CD14-positive monocyte (primary cell): Measurements from ENCODE around the gene SAMD3. TPM values are rescaled to one million over a fixed set of nuclear protein-coding genes. Genes with fewer than 3 reads are reported as not detected.

Experiments
- DNase-seq, 3 donors: peaks; one replicate each; pipeline ENCODE4 v3.0.0-alpha.2; 2011 to 2022
- H2AFZ ChIP-seq: 2 replicates; pipeline ENCODE4 v1.6.0; 2012; ENCODE audit warnings: mild to moderate bottlenecking, low read depth, low read length, inconsistent platforms; ENCODE audit not compliant: insufficient read depth, poor library complexity, severe bottlenecking
- H3K27ac ChIP-seq, 2 donors: 1 replicate in 1 of 2; 2 replicates in 1 of 2; pipeline ENCODE4 v1.5.1; 2012 to 2013; ENCODE audit warnings: low read length in 2 of 2, control low read depth in 1 of 2, inconsistent platforms in 1 of 2, low read depth in 1 of 2, mild to moderate bottlenecking in 1 of 2
- H3K27me3 ChIP-seq, 2 donors: one replicate each; pipeline versions ENCODE4 v1.6.0 to v1.6.1; 2011 to 2013; ENCODE audit warnings: low read length in 2 of 2; ENCODE audit not compliant: control insufficient read depth in 2 of 2, insufficient read depth in 2 of 2
- H3K36me3 ChIP-seq, 2 donors: replicated peaks in 1 of 2; 1 replicate in 1 of 2; 2 replicates in 1 of 2; pipeline versions ENCODE4 v1.5.1 to v1.6.1; 2012 to 2013; ENCODE audit warnings: low read length in 2 of 2, control low read depth in 1 of 2, inconsistent platforms in 1 of 2, mild to moderate bottlenecking in 1 of 2; ENCODE audit not compliant: insufficient read depth in 2 of 2, control insufficient read depth in 1 of 2
- H3K4me1 ChIP-seq, 2 donors: 1 replicate in 1 of 2; 2 replicates in 1 of 2; pipeline versions ENCODE4 v1.5.1 to v1.6.1; 2012 to 2013; ENCODE audit warnings: low read length in 2 of 2, control low read depth in 1 of 2, inconsistent platforms in 1 of 2, mild to moderate bottlenecking in 1 of 2, moderate library complexity in 1 of 2; ENCODE audit not compliant: insufficient read depth in 2 of 2, control insufficient read depth in 1 of 2
- H3K4me2 ChIP-seq: replicated peaks from 2 replicates; pipeline ENCODE3; 2012; ENCODE audit warnings: low read length, moderate library complexity, mild to moderate bottlenecking; ENCODE audit not compliant: poor library complexity, severe bottlenecking; ENCODE audit errors: extremely low read depth
- H3K4me3 ChIP-seq, 3 experiments: fragments of 200-600 bp in 1 of 3; sonication (generic) in 1 of 3; replicated peaks in 1 of 3; 1 replicate in 2 of 3; 2 replicates in 1 of 3; pipeline ENCODE4 v1.5.1; 2011 to 2013; ENCODE audit warnings: low read length in 3 of 3, mild to moderate bottlenecking in 3 of 3, control low read depth in 2 of 3, low read depth in 2 of 3, inconsistent platforms in 1 of 3, moderate library complexity in 1 of 3
- H3K79me2 ChIP-seq: 2 replicates; pipeline ENCODE4 v1.6.0; 2012; ENCODE audit warnings: mild to moderate bottlenecking, control low read depth, inconsistent platforms, low read length, moderate library complexity; ENCODE audit not compliant: insufficient read depth
- H3K9ac ChIP-seq: 2 replicates; pipeline ENCODE4 v1.6.0; 2017; ENCODE audit warnings: low read length, mild to moderate bottlenecking; ENCODE audit not compliant: insufficient read depth, poor library complexity, severe bottlenecking
- H3K9me3 ChIP-seq, 2 donors: replicated peaks in 1 of 2; 1 replicate in 1 of 2; 2 replicates in 1 of 2; pipeline versions ENCODE4 v1.5.1 to v1.6.1; 2012 to 2013; ENCODE audit warnings: low read length in 2 of 2, control low read depth in 1 of 2; ENCODE audit not compliant: control insufficient read depth in 1 of 2, insufficient read depth in 1 of 2
- H4K20me1 ChIP-seq: 2 replicates; pipeline ENCODE4 v1.6.0; 2012; ENCODE audit warnings: mild to moderate bottlenecking, low read length, control low read depth, moderate library complexity; ENCODE audit not compliant: insufficient read depth
- H3K27ac Mint-ChIP-seq, 7 donors: one replicate each; pipeline ENCODE4 v1.8.0; 2020; ENCODE audit warnings: mild to moderate bottlenecking in 7 of 7, mixed read lengths in 7 of 7, moderate library complexity in 6 of 7, inconsistent platforms in 2 of 7
- H3K27me3 Mint-ChIP-seq, 3 donors: one replicate each; pipeline ENCODE4 v1.8.0; 2021 to 2022; ENCODE audit warnings: low read depth in 3 of 3, mild to moderate bottlenecking in 3 of 3, mixed read lengths in 3 of 3, moderate library complexity in 3 of 3, inconsistent platforms in 1 of 3
- H3K36me3 Mint-ChIP-seq, 2 donors: one replicate each; pipeline ENCODE4 v1.8.0; 2020; ENCODE audit warnings: mixed read lengths in 2 of 2, inconsistent platforms in 1 of 2, mild to moderate bottlenecking in 1 of 2
- H3K4me1 Mint-ChIP-seq: one replicate; pipeline ENCODE4 v1.8.0; 2020; ENCODE audit warnings: mild to moderate bottlenecking, mixed read lengths
- H3K4me3 Mint-ChIP-seq, 2 donors: one replicate each; pipeline ENCODE4 v1.8.0; 2020; ENCODE audit warnings: mild to moderate bottlenecking in 2 of 2, mixed read lengths in 2 of 2, moderate library complexity in 1 of 2
- H3K9me3 Mint-ChIP-seq, 7 donors: one replicate each; pipeline ENCODE4 v1.8.0; 2020 to 2022; ENCODE audit warnings: mixed read lengths in 7 of 7, mild to moderate bottlenecking in 6 of 7, moderate library complexity in 6 of 7, inconsistent platforms in 2 of 7
- CTCF ChIP-seq: fragments of 200-600 bp; IDR thresholded peaks from one replicate; pipeline ENCODE4 v1.8.0; 2022; ENCODE audit warnings: antibody characterized with exemption, mild to moderate bottlenecking
- WGBS: methylation state at CpG from one replicate; pipeline ENCODE4 v1.1.5; 2013; ENCODE audit warnings: missing lambda C conversion rate; ENCODE audit not compliant: insufficient coverage; 5-methylcytosine and 5-hydroxymethylcytosine counted together
- intact Hi-C, 2 donors: fragments of 100-400 bp; cut with micrococcal nuclease; formaldehyde crosslinking; loops; one replicate each; pipeline versions ENCODE4 v1.15.0 to v1.15.1; 2023
- polyA plus RNA-seq, 3 donors: library from polyadenylated mRNA; depleted of rRNA in 1 of 3; unstranded in 2 of 3; stranded (reverse) in 1 of 3; fragments of 300-500 nt in 2 of 3; fragments of >200 nt in 1 of 3; fragmentation: Illumina TruSeq in 2 of 3; gene quantifications; 1 replicate in 2 of 3; 2 replicates in 1 of 3; pipeline ENCODE4 v1.2.3, GENCODE V29; 2012 to 2021

The SAMD3 gene
- polyA plus RNA-seq, 3 donors = 0.33 to 0.49 TPM; not detected in 1

DNA sequence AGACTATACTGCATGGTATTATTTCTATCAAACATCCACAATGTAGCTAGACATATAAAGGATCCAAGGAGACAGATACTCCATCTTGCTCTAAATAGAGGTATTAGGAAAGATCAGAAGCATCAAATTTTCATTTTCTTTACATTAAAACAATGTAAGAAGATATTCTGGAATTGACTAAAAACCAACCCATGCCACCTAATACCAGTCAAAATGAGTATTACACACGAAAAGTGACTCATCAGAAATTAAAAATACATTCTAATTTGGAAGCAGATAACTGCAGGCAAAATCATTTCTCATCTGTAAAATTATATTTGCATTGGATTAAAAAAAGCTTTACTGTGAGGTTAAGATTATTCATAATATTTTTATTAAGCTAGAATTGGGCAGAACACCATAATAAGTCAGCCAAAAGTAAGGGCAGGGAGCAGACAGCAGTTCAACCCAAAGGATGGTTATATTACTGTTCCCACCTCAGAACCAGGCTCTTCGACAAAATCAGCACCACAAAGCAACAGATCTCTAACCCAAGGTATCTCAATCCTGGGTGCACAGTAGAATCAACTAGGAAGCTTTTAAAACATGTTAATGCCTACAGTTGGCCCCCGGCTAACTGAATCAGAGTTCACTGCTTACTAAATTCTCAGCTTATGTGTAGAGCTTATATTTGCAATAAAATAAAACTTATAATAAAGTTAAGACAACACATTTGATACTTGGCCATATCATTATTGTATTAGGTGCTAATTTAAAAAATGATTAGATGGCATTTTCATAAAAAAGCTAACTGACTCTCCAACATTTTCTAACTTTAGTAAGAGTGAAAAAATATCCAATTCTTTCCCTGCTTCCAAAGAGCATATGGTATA, 35.2 kb downstream of the SAMD3 start:
- no peak overlapping the region for H3K4me3 Mint-ChIP-seq

GRCh38 chr6:130185658-130186057, 37.1 kb downstream of the SAMD3 start:
- H3K27ac Mint-ChIP-seq = no peak overlapping the region
- no peaks in the 10 kb centered on the region for H3K79me2 ChIP-seq
- H4K20me1 ChIP-seq = no peaks in the 10 kb centered on the region
- no peaks in the 10 kb centered on the region for H3K36me3 Mint-ChIP-seq
- H3K4me3 Mint-ChIP-seq = no peak overlapping the region
- no peak for DNase-seq
- H3K36me3 ChIP-seq = no peaks in the 10 kb centered on the region
- no peak overlapping the region for H3K4me3 ChIP-seq
- intact Hi-C loops = no loop called here
- no peak for TF ChIP-seq CTCF
- no peak overlapping the region for H3K4me2 ChIP-seq
- 100% methylated on average over 2 of the region's 3 CpGs for WGBS
- H3K4me1 Mint-ChIP-seq = peaks cover 13% of the 10 kb centered on the region
- H3K4me1 ChIP-seq = peaks cover 2 to 4% of the 10 kb centered on the region in 2 donors
- H3K9me3 ChIP-seq = no peaks in the 10 kb centered on the region
- peaks cover 0 to 3% (median 0%) of the 10 kb centered on the region in 7 donors for H3K9me3 Mint-ChIP-seq
- H3K27ac ChIP-seq = no peak overlapping the region
- H3K27me3 ChIP-seq = no peaks in the 10 kb centered on the region
- no peak overlapping the region for H2AFZ ChIP-seq
- H3K27me3 Mint-ChIP-seq = no peaks in the 10 kb centered on the region
- no peak overlapping the region for H3K9ac ChIP-seq

More for the DNA sequence above, 35.2 kb downstream of the SAMD3 start:
- Histone ChIP-seq H3K9me3 (no peaks in the 10 kb centered on the region), H3K27ac (no peak overlapping the region), H3K79me2 (no peaks in the 10 kb centered on the region), H3K4me2 (no peak overlapping the region), H2AFZ (no peak overlapping the region), H3K27me3 (no peaks in the 10 kb centered on the region), H4K20me1 (no peaks in the 10 kb centered on the region), H3K9ac (no peak overlapping the region), H3K4me3 (no peak overlapping the region), H3K36me3 (no peaks in the 10 kb centered on the region), H3K4me1 (peaks cover 16 to 19% of the 10 kb centered on the region in 2 donors)
- peaks cover 3% of the 10 kb centered on the region in 2 donors for H3K36me3 Mint-ChIP-seq
- 88% methylated on average over 1 of the region's 3 CpGs for WGBS
- H3K4me1 Mint-ChIP-seq = peaks cover 31% of the 10 kb centered on the region
- no peak for DNase-seq
- intact Hi-C loops = no loop called here
- no peak overlapping the region for H3K27ac Mint-ChIP-seq
- no peak for TF ChIP-seq CTCF
- peaks cover 2 to 4% (median 3%) of the 10 kb centered on the region in 7 donors for H3K9me3 Mint-ChIP-seq
- no peaks in the 10 kb centered on the region for H3K27me3 Mint-ChIP-seq
